Brain pericyte (primary cell): Measurements from ENCODE around the gene RPS21.

Source experiments
- DNase-seq: peaks from one replicate; pipeline ENCODE4 v3.0.0-alpha.2; 2012; ENCODE audit warnings: low read depth, low spot score

RPS21 gene

GRCh38 chr20:62378215-62378614 is 8.7 kb upstream of the RPS21 start:
- no peak for DNase-seq

- DNase-seq: no peak
Observed at GRCh38 chr20:62381202-62381797, 5.6 kb upstream of the RPS21 start.

GRCh38 chr20:62381842-62382241 is 5.1 kb upstream of the RPS21 start:
- DNase-seq: no peak

GRCh38 chr20:62382306-62383198 is 4.4 kb upstream of the RPS21 start:
- DNase-seq: no peak

GRCh38 chr20:62387219-62387913 is 463 bp downstream of the RPS21 start:
- no peak for DNase-seq

- no peak for DNase-seq
Observed at GRCh38 chr20:62387933-62388635, 1.2 kb downstream of the RPS21 start.

GRCh38 chr20:62388839-62389600 is 2.1 kb downstream of the RPS21 start:
- no peak for DNase-seq

- DNase-seq: no peak
Observed at GRCh38 chr20:62389601-62390087, 2.7 kb downstream of the RPS21 start.

GRCh38 chr20:62390317-62391164 is 3.6 kb downstream of the RPS21 start:
- DNase-seq: no peak

- no peak for DNase-seq
Observed at GRCh38 chr20:62391165-62392076, 4.5 kb downstream of the RPS21 start.

- DNase-seq: no peak
Observed at GRCh38 chr20:62392077-62392418, 5.1 kb downstream of the RPS21 start.

- no peak for DNase-seq
Observed at GRCh38 chr20:62392621-62393334, 5.9 kb downstream of the RPS21 start.

GRCh38 chr20:62393335-62393665 is 6.4 kb downstream of the RPS21 start:
- DNase-seq: no peak

- no peak for DNase-seq
Observed at GRCh38 chr20:62393830-62394229, 6.9 kb downstream of the RPS21 start.

- no peak for DNase-seq
Observed at GRCh38 chr20:62394248-62395245, 7.6 kb downstream of the RPS21 start.

GRCh38 chr20:62395311-62396242 is 8.7 kb downstream of the RPS21 start:
- no peak for DNase-seq
